H1 (cell line): ENCODE data around the gene CCDC12. TPM values are rescaled to one million over a fixed set of nuclear protein-coding genes. Genes with fewer than 3 reads are reported as not detected.

ENCODE experiments used
- CTCF ChIA-PET: fragments of 300-600 bp; sonication (Branson Sonifier 250); formaldehyde crosslinking; loops from one replicate; lab custom pipeline; 2021; ENCODE audit not compliant: partially characterized antibody; lab: Charles Lee
- POLR2A ChIA-PET: fragments of 300-600 bp; sonication (Branson Sonifier 250); formaldehyde crosslinking; loops from one replicate; lab custom pipeline; 2021; ENCODE audit warnings: inconsistent platforms; ENCODE audit not compliant: partially characterized antibody; lab: Charles Lee
- DNase-seq, 2 experiments: peaks; one replicate each; pipeline versions ENCODE4 v3.0.0 to v3.0.0-alpha.2; 2010 to 2022; ENCODE audit warnings: low spot score in 2 of 2, low read depth in 1 of 2, mixed read lengths in 1 of 2
- FAIRE-seq: peaks from 2 replicates; lab custom pipeline; 2011; peaks lifted over from hg19 to GRCh38; lab: Jason Lieb, UNC
- H2AFZ ChIP-seq: 2 replicates; pipeline ENCODE4 v1.8.1; 2012; ENCODE audit warnings: low read length, inconsistent platforms
- H2AK5ac ChIP-seq: 2 replicates; pipeline ENCODE4 v1.6.1; 2013; ENCODE audit warnings: low read depth, low read length
- H2BK120ac ChIP-seq: replicated peaks from 2 replicates; pipeline ENCODE3; 2013; ENCODE audit warnings: low read depth, low read length, inconsistent platforms
- H2BK12ac ChIP-seq: 2 replicates; pipeline ENCODE4 v1.6.1; 2013; ENCODE audit warnings: low read depth, low read length
- H2BK15ac ChIP-seq: 2 replicates; pipeline ENCODE4 v1.6.1; 2013; ENCODE audit warnings: low read length
- H2BK20ac ChIP-seq: 2 replicates; pipeline ENCODE4 v1.6.1; 2013; ENCODE audit warnings: low read length
- H2BK5ac ChIP-seq: 2 replicates; pipeline ENCODE4 v1.6.1; 2013; ENCODE audit warnings: low read depth, low read length
- H3K14ac ChIP-seq: 2 replicates; pipeline ENCODE4 v1.6.1; 2013; ENCODE audit warnings: inconsistent platforms; ENCODE audit not compliant: insufficient read length
- H3K18ac ChIP-seq: 2 replicates; pipeline ENCODE4 v1.6.1; 2013; ENCODE audit warnings: low read length; ENCODE audit errors: extremely low read depth
- H3K23ac ChIP-seq: 2 replicates; pipeline ENCODE4 v1.6.1; 2013; ENCODE audit warnings: inconsistent platforms; ENCODE audit not compliant: insufficient read length
- H3K23me2 ChIP-seq: 2 replicates; pipeline ENCODE4 v1.6.1; 2013; ENCODE audit warnings: low read depth, low read length
- H3K27ac ChIP-seq: 2 replicates; pipeline ENCODE4 v1.6.1; 2011; ENCODE audit warnings: low read depth, low read length, inconsistent platforms
- H3K27me3 ChIP-seq, 4 experiments: replicated peaks in 1 of 4; 1 replicate in 1 of 4; 2 replicates in 3 of 4; pipeline versions ENCODE4 v1.6.1 to v1.8.1; 2011 to 2013; ENCODE audit warnings: low read length in 3 of 4, mild to moderate bottlenecking in 3 of 4, inconsistent platforms in 2 of 4, mixed read lengths in 2 of 4, moderate library complexity in 1 of 4; ENCODE audit not compliant: control insufficient read depth in 3 of 4, insufficient read depth in 3 of 4; ENCODE audit errors: extremely low read depth in 1 of 4
- H3K36me3 ChIP-seq, 4 experiments: 2 replicates each; pipeline versions ENCODE4 v1.6.1 to v1.8.1; 2011 to 2013; ENCODE audit warnings: mild to moderate bottlenecking in 4 of 4, low read length in 3 of 4, moderate library complexity in 2 of 4, control low read depth in 1 of 4, inconsistent platforms in 1 of 4; ENCODE audit not compliant: insufficient read depth in 4 of 4, control insufficient read depth in 2 of 4
- H3K4ac ChIP-seq: replicated peaks from 2 replicates; pipeline ENCODE3; 2013; ENCODE audit warnings: low read length, low read depth, mixed read lengths, inconsistent platforms; ENCODE audit not compliant: insufficient read length
- H3K4me1 ChIP-seq, 4 experiments: replicated peaks in 1 of 4; 1 replicate in 1 of 4; 2 replicates in 3 of 4; pipeline versions ENCODE4 v1.6.1 to v1.8.1; 2011 to 2013; ENCODE audit warnings: low read length in 3 of 4, inconsistent platforms in 2 of 4, mixed read lengths in 1 of 4; ENCODE audit not compliant: insufficient read depth in 4 of 4, control insufficient read depth in 3 of 4
- H3K4me2 ChIP-seq, 2 experiments: 2 replicates each; pipeline versions ENCODE4 v1.6.1 to v1.8.1; 2011 to 2013; ENCODE audit warnings: low read depth in 2 of 2, low read length in 2 of 2, control low read depth in 1 of 2, inconsistent platforms in 1 of 2, mild to moderate bottlenecking in 1 of 2; ENCODE audit not compliant: insufficient read depth in 1 of 2
- H3K4me3 ChIP-seq, 4 experiments: fragments of 200-600, 300-600 bp in 1 of 4; sonication (generic), shearing (Covaris generic), sonication (Bioruptor Twin) in 1 of 4; 2 replicates each; pipeline versions ENCODE4 v1.5.1 to v1.8.1; 2011 to 2016; ENCODE audit warnings: low read length in 4 of 4, low read depth in 3 of 4, control low read depth in 2 of 4, inconsistent platforms in 2 of 4, mild to moderate bottlenecking in 2 of 4, mixed read lengths in 1 of 4, moderate library complexity in 1 of 4; ENCODE audit not compliant: insufficient read depth in 2 of 4; ENCODE audit errors: extremely low read depth in 1 of 4
- H3K56ac ChIP-seq: replicated peaks from 2 replicates; pipeline ENCODE3; 2013; ENCODE audit warnings: low read depth, mild to moderate bottlenecking, mixed read lengths, low read length, inconsistent platforms; ENCODE audit not compliant: insufficient read length
- H3K79me1 ChIP-seq: 2 replicates; pipeline ENCODE4 v1.6.1; 2013; ENCODE audit warnings: low read depth, low read length, control low read depth
- H3K79me2 ChIP-seq, 2 experiments: 2 replicates each; pipeline versions ENCODE4 v1.6.1 to v1.8.1; 2012 to 2013; ENCODE audit warnings: low read length in 2 of 2, mild to moderate bottlenecking in 2 of 2, inconsistent platforms in 1 of 2; ENCODE audit not compliant: insufficient read depth in 2 of 2, control insufficient read depth in 1 of 2
- H3K9ac ChIP-seq, 4 experiments: replicated peaks in 1 of 4; 1 replicate in 1 of 4; 2 replicates in 3 of 4; pipeline versions ENCODE4 v1.6.1 to v1.8.1; 2011 to 2013; ENCODE audit warnings: low read depth in 3 of 4, low read length in 3 of 4, control low read depth in 2 of 4, mild to moderate bottlenecking in 2 of 4, moderate library complexity in 2 of 4, inconsistent platforms in 1 of 4; ENCODE audit errors: extremely low read depth in 1 of 4
- H3K9me3 ChIP-seq, 2 experiments: 2 replicates each; pipeline versions ENCODE4 v1.6.1 to v1.8.1; 2012 to 2013; ENCODE audit warnings: mild to moderate bottlenecking in 2 of 2, moderate library complexity in 2 of 2, control low read depth in 1 of 2, inconsistent platforms in 1 of 2, low read depth in 1 of 2, low read length in 1 of 2, mixed read lengths in 1 of 2; ENCODE audit not compliant: insufficient read depth in 2 of 2
- H4K20me1 ChIP-seq, 2 experiments: replicated peaks in 1 of 2; 2 replicates each; pipeline versions ENCODE3 to v1.8.1; 2011 to 2013; ENCODE audit warnings: inconsistent platforms in 2 of 2, low read length in 2 of 2, mild to moderate bottlenecking in 1 of 2; ENCODE audit not compliant: insufficient read depth in 2 of 2, control insufficient read depth in 1 of 2
- H4K5ac ChIP-seq: 2 replicates; pipeline ENCODE4 v1.6.1; 2013; ENCODE audit warnings: low read length, low read depth, mixed read lengths, inconsistent platforms; ENCODE audit not compliant: insufficient read length
- H4K8ac ChIP-seq: 2 replicates; pipeline ENCODE4 v1.8.0; 2013; ENCODE audit warnings: mild to moderate bottlenecking, moderate library complexity, low read length, inconsistent platforms; ENCODE audit not compliant: insufficient read depth; ENCODE audit errors: extremely low read depth
- H4K91ac ChIP-seq: replicated peaks from 2 replicates; pipeline ENCODE3; 2013; ENCODE audit warnings: low read length, mixed read lengths, inconsistent platforms; ENCODE audit not compliant: insufficient read length
- EP300 ChIP-seq, 2 experiments: IDR thresholded peaks; 1 replicate in 1 of 2; 2 replicates in 1 of 2; pipeline ENCODE4 v1.6.1; 2011 to 2012; ENCODE audit warnings: low read depth in 2 of 2, low read length in 2 of 2, mild to moderate bottlenecking in 2 of 2, borderline replicate concordance in 1 of 2, inconsistent platforms in 1 of 2, moderate library complexity in 1 of 2
- POLR2A ChIP-seq, 2 experiments: IDR thresholded peaks; 1 replicate in 1 of 2; 2 replicates in 1 of 2; pipeline ENCODE4 v1.6.1; 2011; ENCODE audit warnings: low read depth in 2 of 2, low read length in 2 of 2, mild to moderate bottlenecking in 2 of 2; ENCODE audit errors: control extremely low read depth in 1 of 2
- POLR2AphosphoS5 ChIP-seq: IDR thresholded peaks from 2 replicates; pipeline ENCODE4 v1.6.1; 2011; ENCODE audit warnings: low read depth, low read length
- WGBS, 2 experiments: shearing (Covaris generic) in 1 of 2; methylation state at CpG; one replicate each; pipeline versions ENCODE4 v1.1.6 to v1.1.7; 2013 to 2015; ENCODE audit warnings: low lambda C conversion rate in 2 of 2, mixed read lengths in 2 of 2, inconsistent platforms in 1 of 2, low coverage in 1 of 2, missing lambda C conversion rate in 1 of 2; ENCODE audit not compliant: insufficient replicate concordance in 2 of 2, insufficient coverage in 1 of 2, insufficient read length in 1 of 2; ENCODE audit errors: extremely low coverage in 1 of 2, missing lambda C conversion rate in 1 of 2; 5-methylcytosine and 5-hydroxymethylcytosine counted together
- polyA plus RNA-seq, 7 experiments: library from polyadenylated mRNA; depleted of rRNA in 3 of 7; stranded (reverse) in 5 of 7; unstranded in 2 of 7; fragments of >200 nt in 5 of 7; fragments of 200-250 nt in 2 of 7; gene quantifications; 1 replicate in 5 of 7; 2 replicates in 1 of 7; 4 replicates in 1 of 7; pipeline versions ENCODE4 v1.2.1 to v1.2.3, GENCODE V29; 2011 to 2013; ENCODE audit warnings: missing spikeins in 2 of 7, mixed read lengths in 2 of 7
- total RNA-seq: library from RNA; stranded (reverse); fragmentation: NEBNext Ultra II Directional; extraction: Animal tissue kit (Norgen Biotek cat#: 25700); gene quantifications from 2 replicates; pipeline ENCODE4 v1.2.1, GENCODE V29; 2021

CCDC12 gene
- total and polyA plus RNA-seq, 2 of the 8 experiments (the other 6 are each of a cell fraction or from before 2014, with no cell fraction given): 29.5 to 41.3 TPM

DNA sequence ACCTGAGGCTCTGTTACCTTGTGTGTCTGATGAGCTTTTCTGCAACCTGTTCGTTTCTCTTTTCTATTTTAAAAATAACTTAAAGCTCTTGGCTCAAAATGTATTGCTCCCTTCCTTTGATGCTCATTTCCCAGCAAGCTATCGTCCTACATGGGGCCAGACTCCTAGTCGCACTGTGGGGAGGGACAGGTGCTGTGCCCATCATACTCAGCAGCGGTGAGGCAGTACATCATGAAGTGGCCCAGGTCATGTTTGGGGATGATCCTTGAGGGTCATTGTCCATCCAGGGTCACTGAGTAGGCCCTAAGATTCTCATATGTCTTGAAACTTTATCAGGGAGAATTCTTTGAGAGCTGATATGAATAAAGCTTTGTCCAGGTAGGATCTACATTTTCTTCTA is 57.9 kb downstream of the CCDC12 start:
- no peaks in the 10 kb centered on the region for H3K27me3 ChIP-seq
- peaks cover 24 to 50% (median 38%) of the 10 kb centered on the region in 4 experiments for H3K36me3 ChIP-seq
- H4K8ac ChIP-seq: no peak overlapping the region
- no peak overlapping the region for H2BK20ac ChIP-seq
- no peak overlapping the region for H3K27ac ChIP-seq
- TF ChIP-seq EP300 (IDR thresholded peaks at IDR 0.05; ENCODE audit: borderline replicate concordance in 1 of 2, low read depth in 2 of 2, low read length in 2 of 2): no peak
- TF ChIP-seq POLR2AphosphoS5: peak; percentile 52; the same call in 1 of the 2 replicates
- TF ChIP-seq POLR2A (IDR thresholded peaks at IDR 0.05; ENCODE audit: control extremely low read depth in 1 of 2, low read depth in 2 of 2, low read length in 2 of 2): 0 out of 3 replicates have a peak, but pooled peaks of 1 of the 2 experiments have one; percentile 41
- no peak overlapping the region for H3K18ac ChIP-seq
- ChIA-PET CTCF (interaction anchor here (0.8 to 9.9 kb wide), 6 partner anchors 9 to 82 kb away, joined by 3 to 104 read pairs (median 4); no protein-coding TSS in a partner anchor), POLR2A (interaction anchor here (0.5 to 1.0 kb wide), 2 partner anchors 14 to 267 kb away, joined by 3 read pairs; no protein-coding TSS in a partner anchor)
- H2BK5ac ChIP-seq: no peak overlapping the region
- H2BK120ac ChIP-seq: no peak overlapping the region
- no peak overlapping the region for H2AFZ ChIP-seq
- H3K4me3 ChIP-seq: no peak overlapping the region
- no peak overlapping the region for H3K56ac ChIP-seq
- H2AK5ac ChIP-seq: no peak overlapping the region
- H3K14ac ChIP-seq: no peak overlapping the region
- no peak overlapping the region for H4K91ac ChIP-seq
- DNase-seq (no peak), FAIRE-seq (no peak)
- 0 out of 2 replicates have a peak, but pooled peaks cover 3% of the 10 kb centered on the region for H3K79me1 ChIP-seq
- H3K4ac ChIP-seq: no peak overlapping the region
- H3K9me3 ChIP-seq: peaks cover 3 to 4% of the 10 kb centered on the region in 2 experiments; a peak in 2 of 4 replicates
- no peaks in the 10 kb centered on the region for H3K23me2 ChIP-seq
- H3K9ac ChIP-seq: no peak overlapping the region
- no peak overlapping the region for H4K5ac ChIP-seq
- no peak overlapping the region for H3K4me2 ChIP-seq
- no peak overlapping the region for H2BK12ac ChIP-seq
- H3K23ac ChIP-seq: no peak overlapping the region
- no peaks in the 10 kb centered on the region for H3K4me1 ChIP-seq
- WGBS, 2 experiments: 86% methylated on average over 4 of the region's 4 CpGs; no CpG with 5 or more reads in 1 of the 2 experiments
- no peak overlapping the region for H2BK15ac ChIP-seq
- H4K20me1 ChIP-seq: peaks cover 0 to 1% of the 10 kb centered on the region in 2 experiments
- no peaks in the 10 kb centered on the region for H3K79me2 ChIP-seq
